Measurements from ENCODE around the gene CYP4F11. TPM values are rescaled to one million over a fixed set of nuclear protein-coding genes. Genes with fewer than 3 reads are reported as not detected.

CYP4F11 gene
- total RNA-seq, 1 donor from 2014 or later, result 3.5 TPM

DNA sequence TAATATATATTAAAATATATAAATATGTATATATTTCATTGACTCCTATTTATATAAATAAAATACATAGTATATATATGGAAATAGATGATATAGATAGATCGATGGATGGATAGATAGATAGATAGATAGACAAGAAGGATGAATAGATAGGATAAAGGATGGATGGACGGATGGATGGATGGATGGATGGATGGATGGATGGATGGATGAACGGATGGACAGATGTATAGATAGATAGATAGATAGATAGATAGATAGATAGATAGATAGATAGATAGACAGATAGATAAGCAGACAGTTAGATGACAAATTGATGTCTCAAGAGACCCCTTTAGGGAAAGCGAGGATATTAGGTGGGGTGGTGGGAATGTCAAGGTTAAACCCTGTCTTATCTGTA is 15.1 kb downstream of the CYP4F11 start:
- intact Hi-C loops (cut with DNase I), result no loop called here
- no peak for ATAC-seq

DNA sequence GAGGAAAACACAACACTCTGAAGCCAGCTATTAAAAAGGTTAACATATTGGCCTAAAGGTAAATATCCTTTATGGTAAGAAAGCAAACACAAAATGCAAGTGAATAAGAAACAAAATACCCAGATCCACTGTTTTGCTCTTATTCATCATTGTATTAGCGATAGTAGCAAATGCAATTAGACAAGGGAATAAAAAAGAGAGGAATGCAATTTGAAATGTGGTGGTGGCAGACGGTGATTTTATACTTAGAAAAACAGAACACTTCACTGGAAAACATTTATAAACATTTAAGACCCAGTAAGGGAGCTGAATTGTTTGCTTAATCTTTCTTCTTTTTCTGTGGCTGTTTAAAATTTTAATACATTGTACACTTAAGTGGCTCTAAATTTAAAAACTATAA is 19.2 kb downstream of the CYP4F11 start:
- Histone ChIP-seq H3K4me3 (no peak overlapping the region), H3K27ac (no peak overlapping the region), H3K27me3 (ENCODE audit: low read depth) (peaks cover 21% of the 10 kb centered on the region), H3K4me1 (no peaks in the 10 kb centered on the region), H3K36me3 (no peaks in the 10 kb centered on the region), H3K9me3 (peaks cover 11% of the 10 kb centered on the region)
- intact Hi-C loops (cut with DNase I), result no loop called here
- TF ChIP-seq, protein P1, sequence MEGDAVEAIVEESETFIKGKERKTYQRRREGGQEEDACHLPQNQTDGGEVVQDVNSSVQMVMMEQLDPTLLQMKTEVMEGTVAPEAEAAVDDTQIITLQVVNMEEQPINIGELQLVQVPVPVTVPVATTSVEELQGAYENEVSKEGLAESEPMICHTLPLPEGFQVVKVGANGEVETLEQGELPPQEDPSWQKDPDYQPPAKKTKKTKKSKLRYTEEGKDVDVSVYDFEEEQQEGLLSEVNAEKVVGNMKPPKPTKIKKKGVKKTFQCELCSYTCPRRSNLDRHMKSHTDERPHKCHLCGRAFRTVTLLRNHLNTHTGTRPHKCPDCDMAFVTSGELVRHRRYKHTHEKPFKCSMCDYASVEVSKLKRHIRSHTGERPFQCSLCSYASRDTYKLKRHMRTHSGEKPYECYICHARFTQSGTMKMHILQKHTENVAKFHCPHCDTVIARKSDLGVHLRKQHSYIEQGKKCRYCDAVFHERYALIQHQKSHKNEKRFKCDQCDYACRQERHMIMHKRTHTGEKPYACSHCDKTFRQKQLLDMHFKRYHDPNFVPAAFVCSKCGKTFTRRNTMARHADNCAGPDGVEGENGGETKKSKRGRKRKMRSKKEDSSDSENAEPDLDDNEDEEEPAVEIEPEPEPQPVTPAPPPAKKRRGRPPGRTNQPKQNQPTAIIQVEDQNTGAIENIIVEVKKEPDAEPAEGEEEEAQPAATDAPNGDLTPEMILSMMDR (IDR thresholded peaks at IDR 0.05), result no peak
- ATAC-seq, result no peak
- DNase-seq, result no peak

More for the DNA sequence above, 15.1 kb downstream of the CYP4F11 start:
- Histone ChIP-seq H3K27ac (no peak overlapping the region), H3K27me3 (ENCODE audit: low read depth) (no peaks in the 10 kb centered on the region), H3K4me1 (no peaks in the 10 kb centered on the region), H3K9me3 (peaks cover 11% of the 10 kb centered on the region), H3K4me3 (no peak overlapping the region), H3K36me3 (no peaks in the 10 kb centered on the region)
- TF ChIP-seq, protein P1 (IDR thresholded peaks at IDR 0.05), result no peak
- no peak for DNase-seq

DNA sequence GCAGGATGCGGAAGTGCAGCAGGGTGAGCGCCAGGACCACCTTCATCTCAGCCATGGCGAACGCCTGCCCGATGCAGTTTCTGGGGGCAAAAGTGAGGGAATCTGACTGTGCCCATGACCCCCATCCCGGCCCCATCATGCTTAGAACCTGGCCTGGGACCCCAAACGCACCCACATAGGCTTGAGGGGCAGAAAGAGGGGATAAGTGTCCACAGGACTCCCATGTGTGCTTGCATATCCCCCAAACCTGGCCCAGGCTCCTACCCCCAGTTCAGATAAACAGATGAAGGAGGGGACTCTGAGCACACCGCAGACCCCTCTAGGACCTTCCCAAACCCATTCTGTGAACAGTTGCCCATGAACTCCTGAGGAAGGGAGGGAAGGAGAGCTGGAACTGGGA is 20.5 kb downstream of the CYP4F11 start:
- no peaks in the 10 kb centered on the region for H3K36me3 ChIP-seq
- DNase-seq, result no peak
- H3K27me3 ChIP-seq (ENCODE audit: low read depth), result peaks cover 26% of the 10 kb centered on the region
- peaks cover 11% of the 10 kb centered on the region for H3K9me3 ChIP-seq
- ATAC-seq, result no peak
- H3K4me1 ChIP-seq, result no peaks in the 10 kb centered on the region
- no peak overlapping the region for H3K27ac ChIP-seq
- no peak overlapping the region for H3K4me3 ChIP-seq
- intact Hi-C loops (cut with DNase I), result no loop called here
- TF ChIP-seq, protein P1 (IDR thresholded peaks at IDR 0.05), result no peak

DNA sequence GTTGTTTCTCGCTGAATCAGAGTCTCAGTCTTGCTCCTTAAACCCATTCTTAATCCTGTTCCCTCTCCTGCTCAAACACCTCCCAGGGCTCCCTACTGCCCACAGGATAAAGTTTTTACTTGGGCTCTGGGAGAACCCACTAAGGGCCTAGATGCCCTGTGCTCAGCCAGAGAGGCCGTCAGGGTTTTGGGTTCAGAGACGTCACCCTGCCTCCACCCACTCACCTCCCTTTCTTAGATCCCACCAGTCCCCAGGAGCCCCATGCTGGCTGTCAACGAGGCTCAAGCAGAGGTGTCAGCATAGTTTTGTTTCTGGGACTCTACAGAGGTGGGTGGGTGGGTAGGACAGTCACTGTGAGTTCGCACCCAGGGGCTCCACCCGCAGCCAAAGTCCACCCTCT is 20.9 kb downstream of the CYP4F11 start:
- Histone ChIP-seq H3K27me3 (ENCODE audit: low read depth) (peaks cover 29% of the 10 kb centered on the region), H3K27ac (no peak overlapping the region), H3K36me3 (no peaks in the 10 kb centered on the region), H3K4me3 (no peak overlapping the region), H3K4me1 (no peaks in the 10 kb centered on the region), H3K9me3 (peaks cover 11% of the 10 kb centered on the region)
- no peak for DNase-seq
- TF ChIP-seq, protein P1 (IDR thresholded peaks at IDR 0.05), result no peak
- ATAC-seq, result no peak
- intact Hi-C loops (cut with DNase I), result no loop called here

DNA sequence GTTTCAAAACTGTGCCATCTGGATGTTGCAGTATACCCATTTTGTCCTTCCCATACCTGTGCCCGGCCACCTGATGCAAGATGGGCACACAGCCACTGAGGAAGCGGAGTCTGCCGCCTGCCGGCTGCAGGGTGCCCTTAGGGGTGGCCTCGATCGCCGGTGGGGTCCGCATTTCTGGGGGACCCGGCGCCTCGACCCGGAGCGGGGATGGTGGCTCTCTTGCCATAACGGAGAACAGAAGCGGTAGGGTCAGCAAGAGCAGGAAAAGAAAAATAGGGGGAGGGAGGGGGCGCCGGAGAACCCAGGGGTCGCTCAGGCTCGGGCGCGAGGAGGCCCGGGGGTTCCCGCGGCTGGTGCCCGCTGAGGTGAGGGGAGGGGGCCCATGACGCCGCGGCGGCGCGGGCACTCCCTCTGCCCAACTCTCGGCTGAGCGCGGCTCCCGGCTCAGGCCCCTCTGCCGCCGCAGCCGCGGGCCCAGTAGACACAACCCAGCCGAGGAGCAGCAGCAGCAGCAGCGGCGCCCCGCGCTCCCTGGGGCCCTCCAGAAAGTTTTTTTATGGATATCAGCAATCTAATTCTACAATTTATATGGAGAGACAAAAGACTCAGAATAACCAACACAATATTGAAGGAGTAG is 22.6 kb downstream of the CYP4F11 start:
- intact Hi-C loops (cut with DNase I), result no loop called here
- Histone ChIP-seq H3K27ac (no peak overlapping the region), H3K9me3 (peaks cover 11% of the 10 kb centered on the region), H3K4me1 (no peaks in the 10 kb centered on the region), H3K4me3 (no peak overlapping the region), H3K36me3 (no peaks in the 10 kb centered on the region), H3K27me3 (ENCODE audit: low read depth) (peaks cover 29% of the 10 kb centered on the region)
- TF ChIP-seq, protein P1 (IDR thresholded peaks at IDR 0.05), result no peak
- DNase-seq (no peak), ATAC-seq (no peak)

Data from lower lobe of right lung (tissue), 2 donors.